Ovary (tissue), 9 donors: ENCODE data around the gene ATG3. TPM values are rescaled to one million over a fixed set of nuclear protein-coding genes. Genes with fewer than 3 reads are reported as not detected.

Experiments
- DNase-seq, 5 donors: peaks; one replicate each; pipeline ENCODE4 v3.0.0-alpha.2; 2019 to 2020
- H3K27ac ChIP-seq, 2 donors: fragments of 200-600 bp; one replicate each; pipeline versions ENCODE4 v1.5.1 to v1.8.0; 2019 to 2022
- H3K27me3 ChIP-seq: fragments of 200-600 bp; one replicate; pipeline ENCODE4 v1.8.0; 2022
- H3K36me3 ChIP-seq: fragments of 200-600 bp; sonication (generic); one replicate; pipeline ENCODE4 v1.5.1; 2019
- H3K4me1 ChIP-seq: one replicate; pipeline ENCODE4 v1.8.1; 2013; ENCODE audit warnings: mild to moderate bottlenecking, moderate library complexity; ENCODE audit not compliant: insufficient read depth
- H3K4me3 ChIP-seq: fragments of 200-600 bp; sonication (generic); one replicate; pipeline ENCODE4 v1.5.1; 2017
- H3K9me3 ChIP-seq, 2 donors: fragments of 200-600 bp in 1 of 2; sonication (generic) in 1 of 2; one replicate each; pipeline versions ENCODE4 v1.5.1 to v1.8.1; 2013 to 2019; ENCODE audit warnings: mild to moderate bottlenecking in 1 of 2, moderate library complexity in 1 of 2
- CTCF ChIP-seq, 3 donors: fragments of 450-650 bp in 2 of 3; fragments of 200-600 bp in 1 of 3; IDR thresholded peaks; one replicate each; pipeline versions ENCODE4 v1.5.1 to v1.8.0; 2016 to 2022; ENCODE audit warnings: antibody characterized with exemption in 3 of 3, mild to moderate bottlenecking in 1 of 3
- EP300 ChIP-seq: sonication (generic); formaldehyde crosslinking; IDR thresholded peaks from one replicate; pipeline ENCODE4 v1.6.1; 2017; ENCODE audit warnings: antibody characterized with exemption
- POLR2A ChIP-seq: fragments of 450-650 bp; IDR thresholded peaks from one replicate; pipeline ENCODE4 v1.6.1; 2017; ENCODE audit warnings: antibody characterized with exemption, mild to moderate bottlenecking, moderate library complexity
- WGBS, 3 donors: extraction: QIAGEN DNeasy Blood & Tissue Kit in 1 of 3; methylation state at CpG; one replicate each; pipeline versions ENCODE4 v1.1.5 to v1.1.7; 2013 to 2017; 5-methylcytosine and 5-hydroxymethylcytosine counted together
- intact Hi-C, 4 donors: fragments of 100-400 bp; cut with DNase I; formaldehyde crosslinking; loops; one replicate each; pipeline versions ENCODE4 v1.11.0 to v1.15.1; 2022 to 2023
- polyA plus RNA-seq, 2 donors: library from polyadenylated mRNA; stranded (reverse); fragments of 200-250 nt in 1 of 2; fragments of 350-450 nt in 1 of 2; fragmentation: Illumina TruSeq in 1 of 2; extraction: RNeasy Lipid Tissue Mini Kit (QIAGEN cat#74804) in 1 of 2; gene quantifications; one replicate each; pipeline ENCODE4 v1.2.3, GENCODE V29; 2013 to 2014
- total RNA-seq, 7 donors: library from RNA; depleted of rRNA in 2 of 7; stranded (reverse); fragments of >200 nt in 2 of 7; fragmentation: NEBNext Ultra II Directional in 3 of 7; extraction: Animal tissue kit (Norgen Biotek cat#: 25700) in 3 of 7; gene quantifications; one replicate each; pipeline versions ENCODE4 v1.1.0 to v1.2.4, GENCODE V29; 2016 to 2023
- donor health status: DM: no; HTN: no; CAD: no; lungs with moderate emphysema.
- donor health status: DM: no; HTN: no; CAD: no.
- donor health status: Bipolar disorder and iron deficiency.
- donor health status: DM: yes; HTN: yes; CAD: no.
- donor health status: DM: no; HTN: no; CAD: no.
- donor health status: DM: yes; HTN: yes; CAD: no.

The ATG3 gene
- total and polyA plus RNA-seq, 9 donors = 28.4 to 59.4 (median 40.7) TPM

GRCh38 chr3:112492124-112492523 is 69.6 kb downstream of the ATG3 start:
- Histone ChIP-seq H3K36me3 (no peaks in the 10 kb centered on the region), H3K27me3 (no peaks in the 10 kb centered on the region), H3K9me3 (no peaks in the 10 kb centered on the region), H3K4me1 (no peaks in the 10 kb centered on the region), H3K27ac (no peak overlapping the region), H3K4me3 (no peak overlapping the region)
- DNase-seq = no peak
- 96 to 100% (median 96%) methylated on average over 1 of the region's 1 CpG for WGBS, 3 donors
- intact Hi-C loops = no loop called here
- TF ChIP-seq EP300 = no peak
- TF ChIP-seq CTCF (IDR thresholded peaks at IDR 0.05) = no peak
- TF ChIP-seq POLR2A = no peak

GRCh38 chr3:112491373-112491772 is 70.4 kb downstream of the ATG3 start:
- Histone ChIP-seq H3K27ac (no peak overlapping the region), H3K4me1 (no peaks in the 10 kb centered on the region), H3K27me3 (no peaks in the 10 kb centered on the region), H3K4me3 (no peak overlapping the region), H3K9me3 (no peaks in the 10 kb centered on the region), H3K36me3 (no peaks in the 10 kb centered on the region)
- intact Hi-C loops = no loop called here
- no peak for DNase-seq
- TF ChIP-seq EP300 (no peak), POLR2A (no peak), CTCF (IDR thresholded peaks at IDR 0.05) (no peak)

DNA sequence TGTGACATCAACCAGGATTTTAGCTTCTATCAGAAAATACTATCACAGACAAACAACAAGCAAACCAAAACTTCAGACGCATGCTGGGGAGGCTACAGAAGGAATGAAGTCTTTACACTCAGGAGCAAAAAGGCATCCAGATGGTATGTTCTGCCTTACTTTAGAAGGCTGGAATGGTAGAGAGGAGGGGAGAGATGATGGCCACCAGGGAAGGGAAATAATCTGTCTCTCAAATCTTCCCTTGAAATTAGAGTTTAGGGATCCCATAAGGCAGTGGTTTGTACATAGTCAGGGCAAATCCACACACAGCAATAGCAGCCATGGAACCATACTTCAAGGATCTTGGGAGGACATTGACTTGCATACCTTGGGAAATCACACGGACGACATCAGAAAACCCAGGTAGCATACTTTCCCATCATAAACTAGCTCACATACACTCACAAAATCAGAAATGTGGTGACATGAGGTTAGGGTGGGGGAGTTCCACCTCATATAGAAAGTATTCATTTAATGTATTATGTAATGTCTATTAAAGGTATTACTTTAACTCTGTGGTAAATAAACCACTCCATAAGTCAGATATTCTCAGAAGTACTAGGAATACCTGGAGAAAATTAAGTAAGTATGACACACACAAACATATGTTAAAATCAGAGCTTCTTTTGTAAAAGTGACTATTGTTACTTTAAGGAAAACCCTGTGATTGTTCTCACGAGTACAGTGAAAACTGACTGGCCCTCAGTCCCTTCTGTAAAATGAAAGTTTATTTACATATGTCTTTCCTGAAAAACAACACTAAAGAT is 71.9 kb downstream of the ATG3 start:
- H3K27me3 ChIP-seq = no peaks in the 10 kb centered on the region
- no peaks in the 10 kb centered on the region for H3K9me3 ChIP-seq
- no peaks in the 10 kb centered on the region for H3K36me3 ChIP-seq
- 87 to 92% (median 89%) methylated on average over 4 of the region's 4 CpGs for WGBS, 3 donors
- H3K27ac ChIP-seq = no peak overlapping the region
- intact Hi-C loops = no loop called here
- no peak for DNase-seq
- no peak overlapping the region for H3K4me3 ChIP-seq
- no peak for TF ChIP-seq CTCF (IDR thresholded peaks at IDR 0.05)
- no peak for TF ChIP-seq POLR2A
- TF ChIP-seq EP300 = no peak
- H3K4me1 ChIP-seq = no peaks in the 10 kb centered on the region

DNA sequence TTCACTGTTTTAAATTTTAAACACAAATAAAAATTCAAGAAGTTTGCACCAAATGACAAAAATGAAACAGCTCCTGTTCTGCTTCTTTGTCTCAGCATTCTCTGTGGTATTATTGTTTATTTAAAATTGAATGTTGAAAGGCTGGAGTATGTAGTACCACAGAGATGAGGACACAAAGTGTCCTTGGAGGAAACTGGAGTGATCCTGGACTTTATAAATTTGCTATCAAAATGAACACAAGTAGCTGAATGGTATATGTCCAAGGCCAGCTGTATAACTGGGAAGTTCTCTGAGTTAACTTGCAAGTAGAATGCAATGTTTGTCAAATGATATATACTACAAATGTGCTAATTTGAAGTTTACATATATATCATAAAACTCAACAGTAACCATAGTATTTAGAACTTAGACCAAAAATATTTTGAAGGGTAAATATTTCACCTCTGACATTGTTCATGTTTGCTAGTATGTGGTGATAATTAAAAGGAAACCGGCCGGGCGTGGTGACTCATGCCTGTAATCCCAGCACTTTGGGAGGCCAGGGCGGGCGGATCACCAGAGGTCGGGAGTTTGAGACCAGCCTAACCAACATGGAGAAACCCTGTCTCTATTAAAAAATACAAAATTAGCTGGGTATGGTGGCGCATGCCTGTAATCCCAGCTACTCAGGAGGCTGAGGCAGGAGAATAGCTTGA is 74.8 kb downstream of the ATG3 start:
- intact Hi-C loops = no loop called here

More for the DNA sequence above, 74.8 kb downstream of the ATG3 start:
- no peak for DNase-seq
- Histone ChIP-seq H3K4me3 (no peak overlapping the region), H3K9me3 (no peaks in the 10 kb centered on the region), H3K27me3 (no peaks in the 10 kb centered on the region), H3K4me1 (no peaks in the 10 kb centered on the region), H3K27ac (no peak overlapping the region), H3K36me3 (no peaks in the 10 kb centered on the region)
- WGBS, 3 donors = 52 to 68% (median 68%) methylated on average over 7 of the region's 7 CpGs
- TF ChIP-seq CTCF (IDR thresholded peaks at IDR 0.05) (no peak), POLR2A (no peak), EP300 (no peak)
